Measurements from ENCODE around the gene IQCF5.

The IQCF5 gene

GRCh38 chr3:51894391-51894790 is 19.0 kb upstream of the IQCF5 start:
- CTCF ChIA-PET: no interaction called here

DNA sequence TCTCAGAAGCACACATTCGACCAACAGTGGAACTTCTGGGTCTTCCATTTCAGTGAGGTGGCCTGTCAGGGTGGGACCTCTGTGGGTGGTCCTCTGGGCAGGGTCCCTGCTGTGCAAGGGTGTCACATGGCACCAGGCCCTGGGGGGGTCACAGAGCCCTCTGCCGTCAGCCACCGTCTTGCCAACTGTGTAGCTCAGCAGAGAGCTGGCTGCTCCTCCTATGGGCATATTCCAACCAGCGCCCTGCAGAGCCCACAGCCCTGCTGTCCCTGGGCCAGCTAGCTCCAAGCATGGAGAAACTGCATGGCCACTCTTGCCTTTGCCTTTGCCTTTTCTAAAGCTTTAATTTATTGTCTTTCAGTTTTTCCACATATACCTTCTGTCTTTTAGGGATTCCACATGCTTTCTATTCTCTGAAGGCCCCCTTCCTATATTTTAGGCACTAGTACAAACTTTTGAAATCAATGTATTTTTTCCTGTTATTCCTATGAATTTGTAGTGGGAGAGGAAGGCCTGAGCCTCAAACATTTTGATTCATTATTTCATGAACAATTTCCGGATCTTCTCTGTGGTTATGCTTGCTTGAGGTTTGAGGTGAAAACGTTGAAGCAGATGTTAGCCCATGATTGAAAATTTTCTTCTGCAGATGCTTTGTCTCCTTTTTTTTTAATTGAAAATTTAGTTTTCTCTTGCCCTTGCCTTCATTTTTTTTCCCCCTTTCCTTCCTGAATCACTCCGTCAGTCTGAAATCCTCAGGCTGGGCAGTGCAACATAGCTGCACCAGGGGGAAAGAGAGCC is 16.0 kb upstream of the IQCF5 start:
- H3K9me3 ChIP-seq (ENCODE audit: control insufficient read depth, insufficient read depth, low read depth, low read length): no peaks in the 10 kb centered on the region
- no peak overlapping the region for H3K27ac ChIP-seq (ENCODE audit: extremely low read depth, low read depth, low read length)
- CTCF ChIA-PET: no interaction called here
- no peaks in the 10 kb centered on the region for H3K4me1 ChIP-seq (ENCODE audit: control insufficient read depth, insufficient read depth, low read length)
- TF ChIP-seq ZNF138 (tag by site-specific recombination; IDR thresholded peaks at IDR 0.05; ENCODE audit: borderline replicate concordance): no peak
- no peak for TF ChIP-seq ZNF10 (tag by site-specific recombination; IDR thresholded peaks at IDR 0.05)
- TF ChIP-seq, protein P1, sequence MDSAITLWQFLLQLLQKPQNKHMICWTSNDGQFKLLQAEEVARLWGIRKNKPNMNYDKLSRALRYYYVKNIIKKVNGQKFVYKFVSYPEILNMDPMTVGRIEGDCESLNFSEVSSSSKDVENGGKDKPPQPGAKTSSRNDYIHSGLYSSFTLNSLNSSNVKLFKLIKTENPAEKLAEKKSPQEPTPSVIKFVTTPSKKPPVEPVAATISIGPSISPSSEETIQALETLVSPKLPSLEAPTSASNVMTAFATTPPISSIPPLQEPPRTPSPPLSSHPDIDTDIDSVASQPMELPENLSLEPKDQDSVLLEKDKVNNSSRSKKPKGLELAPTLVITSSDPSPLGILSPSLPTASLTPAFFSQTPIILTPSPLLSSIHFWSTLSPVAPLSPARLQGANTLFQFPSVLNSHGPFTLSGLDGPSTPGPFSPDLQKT (IDR thresholded peaks at IDR 0.05; ENCODE audit: borderline replicate concordance, low read depth, low read length): no peak
- no peak for TF ChIP-seq ZNF2 (tag by site-specific recombination; IDR thresholded peaks at IDR 0.05)
- TF ChIP-seq SP7 (tag by site-specific recombination; IDR thresholded peaks at IDR 0.05): no peak
- TF ChIP-seq ZNF558 (tag by site-specific recombination; IDR thresholded peaks at IDR 0.05): no peak
- peak; percentile 55; the same call in 1 of the 2 replicates for TF ChIP-seq ZIC2 (tag by site-specific recombination; IDR thresholded peaks at IDR 0.05)
- no peak for TF ChIP-seq GLI4 (tag by site-specific recombination; IDR thresholded peaks at IDR 0.05)
- TF ChIP-seq ZNF561 (tag by site-specific recombination; IDR thresholded peaks at IDR 0.05; ENCODE audit: borderline replicate concordance): no peak
- no peak overlapping the region for H3K4me3 ChIP-seq (ENCODE audit: low read depth, low read length)
- H3K36me3 ChIP-seq (ENCODE audit: control insufficient read depth in 2 of 2, insufficient read depth in 1 of 2, low read length in 2 of 2): no peaks in the 10 kb centered on the region
- POLR2A ChIA-PET: no interaction called here

More at GRCh38 chr3:51894391-51894790, 19.0 kb upstream of the IQCF5 start:
- Histone ChIP-seq H3K27ac (ENCODE audit: extremely low read depth, low read depth, low read length) (no peak overlapping the region), H3K9me3 (ENCODE audit: control insufficient read depth, insufficient read depth, low read depth, low read length) (no peaks in the 10 kb centered on the region), H3K4me3 (ENCODE audit: low read depth, low read length) (no peak overlapping the region), H3K36me3 (ENCODE audit: control insufficient read depth in 2 of 2, insufficient read depth in 1 of 2, low read length in 2 of 2) (no peaks in the 10 kb centered on the region), H3K4me1 (ENCODE audit: control insufficient read depth, insufficient read depth, low read length) (no peaks in the 10 kb centered on the region)
- POLR2A ChIA-PET: no interaction called here
- TF ChIP-seq ZNF311 (tag by site-specific recombination; IDR thresholded peaks at IDR 0.05; ENCODE audit: borderline replicate concordance): no peak
- TF ChIP-seq ZNF501 (tag by site-specific recombination; IDR thresholded peaks at IDR 0.05): no peak
- no peak for TF ChIP-seq ZNF366 (tag by site-specific recombination; conservative IDR thresholded peaks at IDR 0.05)
- TF ChIP-seq ZIC2 (tag by site-specific recombination; IDR thresholded peaks at IDR 0.05): no peak
- no peak for TF ChIP-seq ZNF140 (tag by site-specific recombination; IDR thresholded peaks at IDR 0.05)
- no peak for TF ChIP-seq ZNF391 (tag by site-specific recombination; IDR thresholded peaks at IDR 0.05; ENCODE audit: borderline replicate concordance, low read depth)
- TF ChIP-seq ZFP69B (tag by site-specific recombination; IDR thresholded peaks at IDR 0.05): no peak
- TF ChIP-seq ZNF521 (tag by site-specific recombination; IDR thresholded peaks at IDR 0.05): no peak
- TF ChIP-seq ZNF148 (tag by site-specific recombination; IDR thresholded peaks at IDR 0.05; ENCODE audit: borderline replicate concordance): no peak
- no peak for TF ChIP-seq ZNF624 (tag by site-specific recombination; IDR thresholded peaks at IDR 0.05)
- no peak for TF ChIP-seq PRDM1 (tag by site-specific recombination; IDR thresholded peaks at IDR 0.05)
- no peak for TF ChIP-seq ZNF223 (tag by site-specific recombination; IDR thresholded peaks at IDR 0.05)
- TF ChIP-seq, protein P2, sequence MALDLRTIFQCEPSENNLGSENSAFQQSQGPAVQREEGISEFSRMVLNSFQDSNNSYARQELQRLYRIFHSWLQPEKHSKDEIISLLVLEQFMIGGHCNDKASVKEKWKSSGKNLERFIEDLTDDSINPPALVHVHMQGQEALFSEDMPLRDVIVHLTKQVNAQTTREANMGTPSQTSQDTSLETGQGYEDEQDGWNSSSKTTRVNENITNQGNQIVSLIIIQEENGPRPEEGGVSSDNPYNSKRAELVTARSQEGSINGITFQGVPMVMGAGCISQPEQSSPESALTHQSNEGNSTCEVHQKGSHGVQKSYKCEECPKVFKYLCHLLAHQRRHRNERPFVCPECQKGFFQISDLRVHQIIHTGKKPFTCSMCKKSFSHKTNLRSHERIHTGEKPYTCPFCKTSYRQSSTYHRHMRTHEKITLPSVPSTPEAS (tag by site-specific recombination; IDR thresholded peaks at IDR 0.05): no peak
- TF ChIP-seq ZNF621 (tag by site-specific recombination; IDR thresholded peaks at IDR 0.05): no peak
- TF ChIP-seq ZNF596 (tag by site-specific recombination; IDR thresholded peaks at IDR 0.05): no peak
- no peak for TF ChIP-seq ZFP41 (tag by site-specific recombination; IDR thresholded peaks at IDR 0.05; ENCODE audit: borderline replicate concordance)
- TF ChIP-seq KLF7 (tag by site-specific recombination; IDR thresholded peaks at IDR 0.05; ENCODE audit: borderline replicate concordance): no peak

Data from HEK293 (cell line).